GM18868 (cell line): ENCODE data around the gene DST.
"Not testable (repeated sequence)": the region's sequence is repeated elsewhere in the genome, so short reads cannot be mapped to it uniquely, and the experiment has no call there.

ENCODE experiments used
- ATAC-seq: cut with Tn5 transposase; IDR thresholded peaks from one replicate; pipeline ENCODE4 v1.9.1; 2021; ENCODE audit warnings: mild to moderate bottlenecking, moderate library complexity; ENCODE audit not compliant: unreplicated experiment

The DST gene

DNA sequence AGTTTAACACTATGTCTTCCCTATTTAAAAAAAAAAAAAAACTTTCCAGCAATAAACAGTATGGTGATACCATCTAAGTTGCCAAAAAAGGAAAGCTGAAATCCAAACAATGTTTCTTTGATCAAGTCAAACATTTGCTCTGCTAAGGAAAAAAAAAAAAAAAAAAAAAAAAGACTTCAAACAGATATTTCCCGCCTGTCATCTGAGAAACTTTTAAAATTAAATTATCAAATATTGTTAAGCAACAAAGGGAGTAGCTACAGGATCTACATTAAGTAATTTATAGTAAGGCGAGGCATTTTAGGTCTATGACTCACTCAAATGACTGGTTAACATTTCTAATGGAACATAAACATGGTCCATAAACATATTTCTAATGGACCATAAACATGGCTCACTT is 121.2 kb downstream of the DST start:
- ATAC-seq, result no peak

DNA sequence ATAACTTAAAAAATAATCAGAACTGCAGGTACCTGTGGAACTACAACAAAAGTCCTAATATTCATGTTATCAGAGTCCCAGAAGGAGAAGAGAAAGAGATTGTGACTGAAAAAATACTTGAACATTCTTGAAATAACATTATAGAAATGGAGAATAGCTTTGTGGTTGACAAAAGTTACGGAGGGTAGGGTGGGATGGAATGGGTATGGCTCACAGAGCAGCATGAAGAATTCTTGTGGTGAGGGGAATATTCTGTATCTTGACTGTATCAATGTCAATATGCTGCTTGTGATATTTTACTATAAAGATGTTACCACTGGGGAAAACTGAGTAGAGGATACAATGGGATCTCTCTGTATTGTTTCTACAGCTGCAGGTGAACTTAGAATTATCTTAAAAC is 122.5 kb downstream of the DST start:
- no peak for ATAC-seq

DNA sequence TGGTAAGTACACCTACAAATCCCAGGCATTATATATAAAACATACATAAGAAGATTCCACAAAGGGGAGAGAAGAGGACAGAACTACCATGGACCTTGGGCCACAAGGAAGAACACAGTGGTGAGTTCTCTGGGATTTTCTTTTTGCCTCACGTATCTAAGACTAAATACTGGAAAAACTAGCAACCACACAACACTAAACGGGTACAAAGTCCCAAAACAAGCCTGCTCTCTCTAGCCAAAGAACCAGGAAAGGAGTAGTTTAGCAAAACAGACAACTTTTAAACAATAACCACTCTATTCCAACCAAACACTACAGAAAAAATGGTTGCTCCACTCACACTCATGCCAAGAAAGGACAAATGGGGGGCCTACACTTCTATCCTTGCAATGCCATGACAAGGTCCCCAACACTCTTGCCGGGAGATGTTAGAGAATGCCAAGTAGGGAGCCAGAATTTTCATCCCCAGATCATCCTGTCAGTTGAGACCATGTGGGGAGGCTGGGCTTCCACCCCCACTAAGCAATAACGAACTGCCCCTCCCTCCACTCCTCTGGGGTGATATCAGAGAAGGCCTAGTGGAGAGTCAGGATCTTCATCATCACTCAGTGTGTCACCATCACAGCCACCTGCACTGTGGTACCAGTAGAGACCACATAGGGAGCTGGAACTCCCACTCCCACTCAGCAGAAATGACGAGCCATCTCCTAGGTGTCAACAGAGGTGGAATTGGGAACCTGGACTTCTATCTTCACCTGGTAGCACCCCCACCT is 123.5 kb downstream of the DST start:
- no peak for ATAC-seq

DNA sequence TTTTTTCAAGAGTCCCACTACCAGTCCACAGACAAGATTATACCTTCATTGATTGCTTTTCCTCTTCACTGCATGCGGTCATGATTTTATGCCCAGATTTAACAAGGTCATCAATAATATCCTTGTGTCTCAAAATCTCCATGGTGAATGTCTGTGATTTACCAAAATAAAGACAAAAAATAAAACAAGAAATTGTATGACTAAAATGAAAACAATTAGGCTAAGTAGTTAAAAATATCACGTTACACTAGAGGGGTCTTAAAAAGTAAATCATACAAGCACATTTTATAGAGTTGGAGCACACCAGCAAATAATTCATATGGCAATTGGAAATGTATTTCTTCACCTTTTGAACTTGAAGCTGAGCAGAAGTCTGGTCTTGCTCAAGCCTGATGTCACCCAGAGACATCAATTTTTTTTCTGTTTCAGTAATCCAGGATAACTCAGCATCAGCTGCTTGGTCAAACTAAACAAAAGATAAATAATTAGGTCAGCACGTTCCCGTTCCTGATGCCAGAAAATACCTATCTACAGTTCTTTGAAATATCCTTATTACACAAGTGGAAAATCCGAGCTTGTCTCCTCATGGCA is 125.4 kb downstream of the DST start:
- no peak for ATAC-seq

DNA sequence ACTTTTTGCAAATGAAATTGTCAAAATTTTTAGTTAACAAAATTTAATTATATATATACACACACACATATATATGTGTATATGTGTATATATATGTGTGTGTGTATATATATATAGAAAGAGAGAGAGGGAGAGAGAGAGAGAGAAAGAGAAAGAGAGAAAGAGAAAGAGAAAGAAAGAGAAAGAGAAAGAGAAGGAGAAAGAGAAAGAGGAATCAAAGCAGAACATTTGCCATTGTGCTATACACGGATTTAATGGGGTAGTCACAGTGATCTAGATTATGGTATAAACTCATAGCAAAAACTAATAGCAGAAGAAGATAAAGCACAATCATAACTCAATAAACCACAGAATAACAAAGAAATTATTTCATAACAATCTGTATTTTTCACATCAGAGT is 126.7 kb downstream of the DST start:
- ATAC-seq, result no peak

DNA sequence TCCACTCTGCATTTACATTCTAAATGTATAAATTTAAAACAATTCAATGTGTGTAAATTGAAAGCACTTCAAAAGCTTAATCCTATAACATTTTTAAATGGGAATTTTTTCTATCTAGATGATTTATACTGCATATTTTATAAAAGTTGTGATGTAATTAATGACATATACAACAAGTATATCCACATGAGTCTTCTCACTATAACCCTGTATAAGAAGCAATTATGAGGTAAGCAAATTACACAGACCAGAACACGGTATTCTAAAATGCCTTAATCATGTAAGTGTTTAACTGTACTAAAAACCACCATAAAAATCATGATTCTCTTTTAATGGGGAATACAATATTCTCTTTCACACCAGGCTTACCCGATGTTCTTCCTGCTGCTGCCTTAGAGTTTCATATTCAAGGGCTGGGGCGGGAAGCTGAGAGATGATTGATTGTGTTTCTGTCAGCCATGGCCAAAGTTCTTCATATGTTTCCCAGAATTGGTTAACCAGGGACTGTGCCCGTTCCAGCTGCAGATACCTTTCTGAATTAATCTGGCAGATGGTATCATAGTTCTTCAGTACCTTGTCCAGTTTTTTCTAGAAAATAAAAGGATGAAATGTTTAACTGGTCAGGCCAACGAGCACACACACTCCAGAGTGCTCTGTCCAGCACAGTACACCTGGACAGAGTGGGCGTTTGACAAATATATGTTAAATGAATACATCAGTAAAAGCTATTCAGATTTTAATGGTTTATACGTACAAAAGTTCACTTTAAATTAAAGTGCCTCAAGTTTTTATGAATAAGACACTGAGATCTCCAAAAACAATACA is 127.4 kb downstream of the DST start:
- no peak for ATAC-seq

DNA sequence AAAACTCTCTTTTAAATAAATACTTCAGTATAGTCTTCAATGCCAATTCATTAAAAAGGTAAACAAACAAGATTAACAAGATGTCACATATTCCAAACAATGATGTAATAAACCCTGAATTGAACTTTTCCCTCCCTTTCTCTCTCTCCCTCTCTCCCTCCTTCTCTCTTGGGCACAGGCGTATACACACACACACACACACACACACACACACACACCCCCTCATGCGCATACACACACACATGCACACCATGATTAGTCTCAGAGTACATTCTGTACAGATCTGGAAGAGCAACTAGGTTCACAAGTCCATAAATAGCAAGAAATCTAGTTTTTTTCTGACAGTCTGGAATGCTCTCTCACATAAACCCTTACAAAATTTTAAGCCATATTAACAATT is 128.3 kb downstream of the DST start:
- ATAC-seq, result no peak

DNA sequence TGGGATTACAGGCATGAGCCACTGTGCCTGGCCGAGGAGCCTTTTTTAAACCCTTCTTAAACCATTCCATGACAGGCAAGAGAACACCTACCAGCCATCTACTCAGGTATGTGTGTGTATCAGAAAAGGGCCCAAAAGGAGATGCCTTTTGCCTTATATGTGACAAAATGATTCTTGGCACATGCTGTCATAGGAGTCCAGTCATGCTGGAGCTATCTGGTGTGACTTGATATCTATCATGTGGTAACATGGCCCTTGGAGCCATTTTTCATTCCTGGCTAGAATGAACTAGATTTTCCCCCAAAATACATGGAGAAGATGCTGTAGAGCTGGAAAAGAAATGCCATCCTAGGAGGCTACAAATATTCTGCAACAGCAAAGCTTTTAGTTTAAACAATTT is 129.1 kb downstream of the DST start:
- ATAC-seq, result no peak

DNA sequence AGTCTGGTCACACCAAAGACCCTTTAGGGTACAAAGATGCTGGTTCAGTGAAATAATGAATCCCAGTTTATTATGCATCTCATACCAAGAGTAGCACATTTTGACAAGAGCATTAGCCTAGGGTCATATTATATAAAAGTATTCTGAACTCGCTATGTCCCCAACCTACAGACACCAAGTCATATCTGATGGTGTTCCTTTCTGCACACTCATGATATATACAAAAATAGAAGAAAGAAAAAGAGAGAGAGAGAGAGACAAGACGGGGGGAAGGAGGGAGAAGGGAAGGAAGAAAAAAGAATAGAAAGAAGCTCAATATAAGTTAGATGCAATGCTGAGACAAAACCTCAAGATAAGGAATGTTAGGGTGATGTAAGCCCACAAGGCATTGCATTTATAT is 131.1 kb downstream of the DST start:
- ATAC-seq, result no peak

DNA sequence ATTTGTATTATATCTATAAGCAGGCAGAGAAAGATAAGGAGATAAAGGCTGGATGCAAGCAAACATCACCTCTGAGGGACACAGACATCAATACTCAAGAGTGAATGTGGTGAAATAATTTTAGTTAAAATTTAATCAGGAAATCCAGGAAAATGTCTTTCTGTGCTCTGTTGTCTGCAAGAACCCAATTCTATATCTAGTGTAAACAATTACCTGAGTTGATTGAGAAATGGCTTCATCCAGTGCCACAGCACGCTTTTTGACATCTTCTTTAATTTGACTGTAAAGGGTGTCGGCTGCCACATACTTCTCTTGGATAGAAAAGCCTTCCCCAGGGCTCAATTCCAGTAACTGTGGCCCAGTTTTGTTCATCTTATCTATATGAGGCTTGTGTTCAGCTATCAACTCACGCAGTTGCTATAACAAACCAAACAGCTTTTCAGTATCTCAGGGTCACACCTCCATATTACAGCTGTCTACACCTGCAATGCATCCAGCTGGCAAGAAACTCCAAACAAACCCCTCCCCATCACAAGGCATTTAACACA is 131.6 kb downstream of the DST start:
- no peak for ATAC-seq

DNA sequence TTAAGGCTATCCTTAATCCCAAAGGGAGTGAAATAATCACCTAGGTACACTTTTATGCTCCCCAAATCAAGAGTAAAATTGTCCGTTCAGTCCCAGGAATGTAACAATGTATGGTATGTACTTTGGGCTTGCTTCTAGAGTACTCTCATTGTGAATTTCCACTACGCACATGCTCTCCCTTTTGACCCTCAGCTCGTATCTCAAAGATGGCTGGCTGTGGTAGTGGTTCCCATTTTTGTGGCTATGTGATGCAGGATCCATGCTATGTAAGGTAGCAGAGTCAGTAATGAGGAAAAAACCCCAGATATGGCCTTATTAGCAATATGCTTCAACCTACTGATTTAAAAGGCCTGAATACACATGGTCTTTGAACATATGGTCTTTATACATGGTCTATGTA is 133.7 kb downstream of the DST start:
- ATAC-seq, result no peak

DNA sequence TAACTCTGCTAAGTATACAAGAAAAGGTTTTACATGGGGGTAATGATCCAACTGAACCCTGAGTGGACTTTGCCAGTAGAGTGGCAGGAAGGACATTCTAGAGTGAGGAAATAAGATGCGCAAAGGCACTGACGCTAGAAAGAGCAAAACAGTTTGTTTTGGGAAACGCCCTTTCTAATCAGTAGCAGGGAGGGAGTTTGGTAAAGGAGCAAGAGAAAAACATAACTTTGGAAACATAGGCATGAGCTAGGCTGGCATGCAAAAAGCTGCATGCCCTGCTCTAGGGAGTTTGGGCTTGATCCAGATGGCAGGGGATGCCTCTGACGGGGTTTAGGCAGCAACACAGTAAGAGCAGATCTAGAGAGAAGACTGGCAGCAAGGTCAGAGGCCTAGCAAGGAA is 135.2 kb downstream of the DST start:
- ATAC-seq, result no peak

DNA sequence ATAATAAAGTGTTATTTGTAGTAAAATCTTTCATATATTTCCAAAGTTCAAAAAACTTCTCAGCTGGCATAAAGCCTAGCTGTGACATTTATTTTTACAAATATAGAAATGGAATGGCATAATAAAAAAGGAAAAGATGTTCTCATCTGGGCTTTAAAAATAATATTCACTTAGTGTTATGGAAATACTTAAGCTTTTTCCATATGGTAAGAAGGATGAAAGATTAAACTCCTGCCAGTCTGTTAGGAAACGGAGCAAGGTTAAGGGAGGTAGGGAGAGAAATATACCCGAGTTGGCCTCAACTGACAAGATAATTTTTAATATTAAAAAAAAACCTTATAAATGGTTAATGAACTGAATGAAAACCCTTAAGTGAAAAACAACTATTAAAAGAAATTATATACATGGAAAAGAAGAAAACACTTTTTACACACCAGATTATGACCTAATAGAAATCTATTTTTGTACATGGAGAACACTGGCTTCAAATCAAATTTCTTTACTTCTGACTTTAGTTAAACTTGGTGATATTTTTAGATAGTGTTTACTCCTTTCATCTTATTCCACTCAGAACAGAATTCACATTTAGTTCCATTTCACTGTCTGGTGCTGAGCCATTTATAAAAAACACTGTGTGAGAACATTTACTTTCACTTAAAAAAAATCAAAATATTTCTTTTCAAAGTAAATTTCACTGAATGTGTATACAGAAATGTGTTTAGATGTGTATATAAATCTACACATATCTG is 137.0 kb downstream of the DST start:
- ATAC-seq, result no peak

DNA sequence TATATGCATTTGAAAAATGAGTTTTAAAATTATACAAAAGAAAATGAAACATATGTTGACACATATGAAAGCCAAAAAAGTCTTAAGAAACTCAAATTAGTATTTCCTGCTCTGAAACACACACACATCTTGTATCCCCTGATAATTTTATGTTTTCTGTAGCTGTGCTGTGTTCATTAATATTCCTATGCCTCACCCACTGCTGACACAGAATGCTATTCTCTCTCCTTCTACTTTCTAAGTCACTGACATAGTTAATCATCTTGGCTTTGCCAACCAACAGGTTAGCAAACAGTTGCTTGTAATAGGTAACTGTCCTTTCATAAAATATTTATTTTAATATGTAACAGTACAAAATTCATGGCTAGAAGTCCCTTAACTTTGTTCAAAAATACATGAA is 140.7 kb downstream of the DST start:
- ATAC-seq, result no peak

DNA sequence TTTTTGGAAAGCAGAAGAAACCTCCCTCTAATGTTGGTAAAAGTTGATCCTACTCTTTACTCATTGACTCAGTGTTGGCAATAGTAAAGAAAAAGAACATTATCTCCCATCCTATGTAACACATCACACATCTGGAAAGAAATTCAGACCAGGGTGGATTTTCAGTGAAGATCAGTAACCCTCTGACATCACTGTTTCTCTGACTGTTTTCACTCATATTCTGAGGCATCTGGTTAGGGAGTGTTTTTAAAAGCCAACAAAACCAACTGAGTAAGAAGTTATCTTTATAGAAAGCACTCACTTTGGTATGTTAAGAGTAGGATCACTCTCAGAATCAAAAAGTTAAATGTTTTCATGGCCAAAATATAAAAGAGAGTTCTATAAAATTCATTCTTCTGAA is 143.6 kb downstream of the DST start:
- no peak for ATAC-seq

DNA sequence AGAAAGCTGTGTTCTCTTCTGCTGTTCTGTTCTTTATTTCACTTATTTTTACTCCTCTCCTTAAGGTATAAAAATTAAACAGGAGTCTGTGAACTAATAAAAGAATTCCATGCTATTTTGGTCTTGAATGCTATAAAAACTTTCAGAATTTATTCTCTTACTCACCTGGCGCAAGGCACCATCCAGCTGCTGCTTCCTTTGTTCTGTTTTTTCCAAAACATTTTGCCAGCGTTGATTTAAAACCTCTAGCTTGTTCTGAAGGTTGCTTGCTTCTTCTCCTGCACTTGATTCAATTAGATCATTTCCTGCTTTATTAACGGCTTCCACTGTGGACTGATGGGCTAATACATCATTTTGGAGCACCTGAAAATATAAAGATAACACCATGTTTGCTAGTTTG is 145.0 kb downstream of the DST start:
- no peak for ATAC-seq

DNA sequence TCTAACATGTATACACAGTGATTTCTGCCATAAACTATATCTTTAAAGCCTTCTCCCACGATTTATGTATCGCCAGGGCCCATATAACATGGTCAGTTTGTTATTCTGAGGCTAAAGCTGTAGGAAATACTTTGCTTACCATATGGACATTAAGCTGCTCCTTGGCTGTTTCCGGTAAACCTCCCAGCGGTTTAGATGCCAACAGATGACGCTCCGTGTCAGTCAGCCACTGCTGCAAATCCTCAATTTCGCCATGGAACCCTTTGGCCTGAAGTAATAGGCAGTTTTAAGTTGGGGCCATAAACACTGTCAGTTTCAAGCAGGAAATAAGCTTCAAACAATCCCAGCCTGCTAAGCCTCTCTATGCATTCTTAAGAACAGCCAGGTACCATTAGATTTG is 145.4 kb downstream of the DST start:
- ATAC-seq, result no peak

DNA sequence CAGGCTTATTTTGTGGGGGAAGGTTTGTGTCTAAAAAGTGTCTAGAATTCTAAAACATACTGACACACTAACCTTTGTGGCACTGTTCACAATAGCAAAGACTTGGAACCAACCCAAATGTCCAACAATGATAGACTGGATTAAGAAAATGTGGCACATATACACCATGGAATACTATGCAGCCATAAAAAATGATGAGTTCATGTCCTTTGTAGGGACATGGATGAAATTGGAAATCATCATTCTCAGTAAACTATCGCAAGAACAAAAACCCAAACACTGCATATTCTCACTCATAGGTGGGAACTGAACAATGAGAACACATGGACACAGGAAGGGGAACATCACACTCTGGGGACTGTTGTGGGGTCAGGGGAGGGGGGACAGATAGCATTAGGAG is 146.0 kb downstream of the DST start:
- ATAC-seq, result not testable (repeated sequence)

DNA sequence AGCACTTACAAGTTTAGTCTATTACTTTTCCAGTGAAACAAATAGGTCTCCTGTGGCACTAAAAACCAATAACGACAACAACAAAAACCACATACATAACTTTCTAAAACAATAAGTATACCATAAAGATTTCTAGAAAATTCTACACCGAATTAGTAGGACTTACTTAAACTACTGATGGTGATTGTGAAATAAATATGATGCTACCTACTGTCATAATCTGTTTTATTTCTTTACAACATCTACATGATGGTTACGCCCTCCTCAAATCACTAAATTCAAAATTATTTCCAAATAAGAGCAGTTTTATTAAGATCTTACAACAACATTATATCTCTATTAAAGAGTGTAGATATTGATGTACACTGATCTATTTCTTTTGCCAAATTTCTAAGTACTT is 147.0 kb downstream of the DST start:
- no peak for ATAC-seq

DNA sequence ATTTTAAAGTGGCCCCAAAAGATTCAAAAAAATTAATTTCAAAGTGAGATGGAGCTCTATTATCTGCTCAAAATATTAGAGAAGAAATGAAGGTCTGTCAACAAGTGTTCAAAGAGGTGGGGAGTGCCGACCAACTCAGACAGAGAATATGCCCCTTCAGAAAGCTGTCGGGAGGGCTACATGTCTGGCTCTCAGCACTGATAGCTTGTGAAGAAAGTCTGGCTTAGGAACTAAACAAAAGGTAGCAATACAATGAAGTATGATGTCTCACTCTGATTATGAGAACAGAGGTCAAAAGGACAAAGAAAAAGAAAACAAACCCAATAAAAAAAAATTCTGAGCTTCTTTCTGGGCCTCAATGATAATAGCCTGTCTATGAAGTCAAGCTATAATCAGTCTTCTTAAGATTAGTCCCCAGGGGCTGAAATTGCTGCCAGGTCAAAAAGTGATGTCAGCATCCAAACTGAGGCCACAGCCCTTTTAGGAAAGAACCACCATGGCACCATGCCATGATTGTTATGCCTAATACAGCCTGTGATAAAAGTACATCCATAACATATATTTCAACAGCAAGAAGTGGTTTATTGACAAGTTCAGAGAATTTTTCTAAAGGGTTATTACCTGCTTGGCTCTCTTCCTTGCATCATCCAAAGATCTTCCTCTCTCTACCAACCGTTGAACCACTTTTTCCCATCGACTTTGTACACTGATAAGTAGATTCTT is 150.9 kb downstream of the DST start:
- no peak for ATAC-seq
